Endodermal cell (in vitro differentiated cells): ENCODE measurements around the gene HEBP2. TPM values are rescaled to one million over a fixed set of nuclear protein-coding genes. Genes with fewer than 3 reads are reported as not detected.
A peak's percentile ranks its signal among the peaks of the same experiment; 100 is the strongest.

Experiments used
- DNase-seq: peaks from one replicate; pipeline ENCODE4 v3.0.0-alpha.2; 2017
- H3K27ac ChIP-seq: 2 replicates; pipeline ENCODE4 v1.5.1; 2013; ENCODE audit warnings: mild to moderate bottlenecking, low read depth, low read length, moderate library complexity
- H3K27me3 ChIP-seq: 2 replicates; pipeline ENCODE4 v1.6.1; 2013; ENCODE audit warnings: mild to moderate bottlenecking, low read length, moderate library complexity; ENCODE audit not compliant: insufficient read depth, control insufficient read depth, poor library complexity, severe bottlenecking
- H3K36me3 ChIP-seq: 2 replicates; pipeline ENCODE4 v1.7.0; 2013; ENCODE audit warnings: mild to moderate bottlenecking, low read length, moderate library complexity; ENCODE audit not compliant: control insufficient read depth, insufficient read depth
- H3K4me1 ChIP-seq: one replicate; pipeline ENCODE4 v1.7.0; 2013; ENCODE audit warnings: low read length; ENCODE audit not compliant: control insufficient read depth, insufficient read depth
- H3K4me3 ChIP-seq: 2 replicates; pipeline ENCODE4 v1.5.1; 2013; ENCODE audit warnings: mild to moderate bottlenecking, low read length, moderate library complexity
- H3K9ac ChIP-seq: 2 replicates; pipeline ENCODE4 v1.6.1; 2013; ENCODE audit warnings: mild to moderate bottlenecking, low read length, moderate library complexity; ENCODE audit not compliant: poor library complexity, severe bottlenecking; ENCODE audit errors: extremely low read depth
- H3K9me3 ChIP-seq: 2 replicates; pipeline ENCODE4 v1.6.1; 2013; ENCODE audit warnings: mild to moderate bottlenecking, low read length, moderate library complexity; ENCODE audit not compliant: control insufficient read depth
- H3K27ac Mint-ChIP-seq: 2 replicates; pipeline ENCODE4 v1.8.0; 2020; ENCODE audit warnings: mixed read lengths
- H3K27me3 Mint-ChIP-seq: 2 replicates; pipeline ENCODE4 v1.8.0; 2021; ENCODE audit warnings: mild to moderate bottlenecking, mixed read lengths; ENCODE audit not compliant: insufficient read depth
- H3K36me3 Mint-ChIP-seq: 2 replicates; pipeline ENCODE4 v1.8.0; 2020; ENCODE audit warnings: low read depth, mixed read lengths
- H3K4me1 Mint-ChIP-seq: 2 replicates; pipeline ENCODE4 v1.8.0; 2020; ENCODE audit warnings: mixed read lengths
- H3K4me3 Mint-ChIP-seq: 2 replicates; pipeline ENCODE4 v1.8.0; 2020; ENCODE audit warnings: mild to moderate bottlenecking, moderate library complexity, mixed read lengths
- H3K9me3 Mint-ChIP-seq: 2 replicates; pipeline ENCODE4 v1.8.0; 2020; ENCODE audit warnings: mild to moderate bottlenecking, mixed read lengths
- CTCF ChIP-seq: fragments of 200-600 bp; sonication (generic); conservative IDR thresholded peaks from 2 replicates; pipeline ENCODE4 v1.5.0; 2021; ENCODE audit warnings: antibody characterized with exemption, mild to moderate bottlenecking
- WGBS, 2 experiments: methylation state at CpG; one replicate each; pipeline versions ENCODE4 v1.1.5 to v1.1.7; 2013; ENCODE audit warnings: missing lambda C conversion rate in 2 of 2, mixed read lengths in 1 of 2; ENCODE audit not compliant: insufficient coverage in 1 of 2, insufficient read length in 1 of 2; 5-methylcytosine and 5-hydroxymethylcytosine counted together
- total RNA-seq, 2 donors: library from RNA; stranded (reverse); fragmentation: NEBNext Ultra II Directional in 1 of 2; extraction: Animal tissue kit (Norgen Biotek cat#: 25700) in 1 of 2; gene quantifications; 2 replicates in 1 of 2; 3 replicates in 1 of 2; pipeline ENCODE4 v1.2.1, GENCODE V29; 2021

The HEBP2 gene
- total RNA-seq, 2 donors from 2014 or later, result 53.9 to 95.7 TPM

DNA sequence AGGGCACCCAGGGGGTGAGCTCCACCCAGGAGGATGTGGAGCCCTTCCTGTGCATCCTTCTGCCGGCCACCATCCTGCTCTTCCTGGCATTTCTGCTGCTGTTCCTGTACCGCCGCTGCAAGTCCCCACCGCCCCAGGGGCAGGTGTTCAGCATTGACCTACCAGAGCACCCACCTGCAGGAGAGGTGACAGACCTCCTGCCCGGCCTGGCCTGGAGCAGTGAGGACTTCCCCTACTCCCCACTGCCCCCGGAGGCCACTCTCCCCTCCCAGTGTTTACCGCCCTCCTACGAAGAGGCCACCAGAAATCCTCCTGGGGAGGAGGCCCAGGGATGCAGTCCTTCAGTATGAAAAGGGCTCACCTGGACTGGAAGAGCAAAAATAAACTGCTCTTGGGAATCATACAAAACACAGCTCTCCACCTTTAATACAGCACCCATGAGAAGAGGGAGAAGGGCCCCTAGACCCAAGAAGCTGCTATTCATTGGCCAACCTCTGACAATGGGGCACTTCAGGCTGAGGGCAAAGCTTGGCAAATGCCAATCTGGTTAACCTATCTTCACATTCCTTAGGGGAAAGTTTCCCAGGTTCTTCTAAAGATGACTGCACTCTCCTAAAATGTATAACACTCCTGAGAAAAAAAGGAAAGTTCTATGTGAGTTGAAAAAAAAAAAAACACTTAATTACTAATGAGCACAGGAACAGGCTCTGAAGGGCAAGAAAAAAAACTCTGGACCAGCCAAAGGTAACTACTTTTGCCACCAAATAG is 21.3 kb upstream of the HEBP2 start:
- Histone ChIP-seq H3K9me3 (no peaks in the 10 kb centered on the region), H3K4me1 (peaks cover 7% of the 10 kb centered on the region), H3K27me3 (no peaks in the 10 kb centered on the region), H3K36me3 (no peaks in the 10 kb centered on the region), H3K27ac (no peak overlapping the region), H3K9ac (no peak overlapping the region), H3K4me3 (no peak overlapping the region)
- no peaks in the 10 kb centered on the region for H3K27me3 Mint-ChIP-seq
- peaks cover 37% of the 10 kb centered on the region for H3K4me1 Mint-ChIP-seq
- peak overlapping the region; percentile 12 for H3K27ac Mint-ChIP-seq
- peak; percentile 84 for DNase-seq
- H3K36me3 Mint-ChIP-seq, result no peaks in the 10 kb centered on the region
- WGBS, 2 experiments, result 90% methylated on average over 2 to 8 of the region's 8 CpGs
- peak; percentile 61 for TF ChIP-seq CTCF
- H3K9me3 Mint-ChIP-seq, result no peaks in the 10 kb centered on the region
- H3K4me3 Mint-ChIP-seq, result no peak overlapping the region

DNA sequence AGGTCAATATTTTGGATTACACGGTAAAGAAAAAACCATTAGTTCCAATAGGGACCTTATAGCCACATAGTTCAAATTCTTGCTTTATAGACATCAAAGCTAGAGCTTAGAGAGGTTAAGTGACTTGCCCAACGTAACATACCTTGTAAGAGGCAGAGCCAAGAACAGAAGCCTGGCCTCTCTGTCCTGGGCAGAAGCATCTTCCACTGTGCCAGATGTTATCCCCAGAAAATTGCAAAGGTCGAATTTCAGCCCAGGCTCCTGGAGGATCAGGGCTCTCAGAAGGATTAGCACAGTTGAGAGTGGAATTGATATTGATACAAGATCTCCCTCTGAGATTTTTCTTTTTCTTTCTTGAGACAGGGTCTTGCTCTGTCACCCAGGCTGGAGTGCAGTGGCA is 20.2 kb upstream of the HEBP2 start:
- no peak for TF ChIP-seq CTCF
- H3K27ac Mint-ChIP-seq, result no peak overlapping the region
- no peak for DNase-seq
- H3K9me3 ChIP-seq, result no peaks in the 10 kb centered on the region
- H3K4me3 ChIP-seq, result no peak overlapping the region
- H3K36me3 ChIP-seq, result no peaks in the 10 kb centered on the region
- H3K4me3 Mint-ChIP-seq, result no peak overlapping the region
- 84 to 90% methylated on average over 3 of the region's 3 CpGs for WGBS, 2 experiments
- no peak overlapping the region for H3K27ac ChIP-seq
- no peaks in the 10 kb centered on the region for H3K36me3 Mint-ChIP-seq
- H3K27me3 Mint-ChIP-seq, result no peaks in the 10 kb centered on the region
- no peaks in the 10 kb centered on the region for H3K9me3 Mint-ChIP-seq
- peaks cover 6% of the 10 kb centered on the region for H3K4me1 ChIP-seq
- no peaks in the 10 kb centered on the region for H3K27me3 ChIP-seq
- H3K9ac ChIP-seq, result no peak overlapping the region
- H3K4me1 Mint-ChIP-seq, result peaks cover 34% of the 10 kb centered on the region

GRCh38 chr6:138386897-138387296 is 17.1 kb upstream of the HEBP2 start:
- H3K9ac ChIP-seq, result no peak overlapping the region
- Mint-ChIP-seq H3K27me3 (peaks cover 4% of the 10 kb centered on the region), H3K9me3 (no peaks in the 10 kb centered on the region), H3K4me1 (peaks cover 37% of the 10 kb centered on the region), H3K36me3 (no peaks in the 10 kb centered on the region), H3K4me3 (no peak overlapping the region), H3K27ac (no peak overlapping the region)
- no peaks in the 10 kb centered on the region for H3K36me3 ChIP-seq
- H3K27ac ChIP-seq, result no peak overlapping the region
- peaks cover 6% of the 10 kb centered on the region for H3K4me1 ChIP-seq
- 85 to 93% methylated on average over 2 to 3 of the region's 3 CpGs for WGBS, 2 experiments
- no peaks in the 10 kb centered on the region for H3K9me3 ChIP-seq
- H3K4me3 ChIP-seq, result no peak overlapping the region
- no peak for TF ChIP-seq CTCF
- DNase-seq, result no peak
- no peaks in the 10 kb centered on the region for H3K27me3 ChIP-seq
